ENCODE results near the gene VCX. TPM values are rescaled to one million over a fixed set of nuclear protein-coding genes. Genes with fewer than 3 reads are reported as not detected.

VCX gene
- total RNA-seq, 1 experiment from 2014 or later: not detected

DNA sequence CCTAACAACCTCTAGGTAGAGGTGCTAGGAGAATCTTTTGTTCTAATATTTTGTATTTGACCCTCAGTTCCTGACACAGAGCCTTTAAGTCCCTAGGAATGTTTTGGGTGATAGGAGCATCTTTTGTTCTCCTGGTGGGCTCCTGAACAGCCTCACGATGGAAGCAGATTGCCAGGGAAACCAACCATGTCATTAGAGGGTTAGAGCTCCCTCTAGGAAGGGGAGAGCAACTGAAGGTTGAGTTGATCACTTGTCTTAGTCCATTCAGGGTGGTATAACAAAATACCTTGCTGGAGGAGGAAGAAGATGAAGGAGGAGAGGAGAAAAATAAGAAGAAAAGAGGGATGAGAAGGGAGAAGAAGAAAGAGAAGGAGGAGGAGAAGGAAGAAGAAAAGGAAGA, 9.2 kb downstream of the VCX start:
- H3K27me3 ChIP-seq (replicated peaks; ENCODE audit: control insufficient read depth, insufficient read depth, low read length): no peaks in the 10 kb centered on the region
- Mint-ChIP-seq H3K27me3 (ENCODE audit: insufficient read depth, unreplicated experiment) (no peaks in the 10 kb centered on the region), H3K27ac (ENCODE audit: unreplicated experiment) (no peak overlapping the region), H3K4me1 (ENCODE audit: low read depth, unreplicated experiment) (peaks cover 13% of the 10 kb centered on the region), H3K36me3 (ENCODE audit: insufficient read depth, unreplicated experiment) (no peaks in the 10 kb centered on the region), H3K9me3 (ENCODE audit: unreplicated experiment) (peaks cover 20% of the 10 kb centered on the region), H3K4me3 (ENCODE audit: unreplicated experiment) (no peak overlapping the region)
- H3K36me3 ChIP-seq (ENCODE audit: control insufficient read depth, insufficient read depth, low read length): no peaks in the 10 kb centered on the region
- POLR2A ChIA-PET: no interaction called here
- no peak overlapping the region for H3K4me3 ChIP-seq (ENCODE audit: low read depth, low read length)
- TF ChIP-seq, protein P1, sequence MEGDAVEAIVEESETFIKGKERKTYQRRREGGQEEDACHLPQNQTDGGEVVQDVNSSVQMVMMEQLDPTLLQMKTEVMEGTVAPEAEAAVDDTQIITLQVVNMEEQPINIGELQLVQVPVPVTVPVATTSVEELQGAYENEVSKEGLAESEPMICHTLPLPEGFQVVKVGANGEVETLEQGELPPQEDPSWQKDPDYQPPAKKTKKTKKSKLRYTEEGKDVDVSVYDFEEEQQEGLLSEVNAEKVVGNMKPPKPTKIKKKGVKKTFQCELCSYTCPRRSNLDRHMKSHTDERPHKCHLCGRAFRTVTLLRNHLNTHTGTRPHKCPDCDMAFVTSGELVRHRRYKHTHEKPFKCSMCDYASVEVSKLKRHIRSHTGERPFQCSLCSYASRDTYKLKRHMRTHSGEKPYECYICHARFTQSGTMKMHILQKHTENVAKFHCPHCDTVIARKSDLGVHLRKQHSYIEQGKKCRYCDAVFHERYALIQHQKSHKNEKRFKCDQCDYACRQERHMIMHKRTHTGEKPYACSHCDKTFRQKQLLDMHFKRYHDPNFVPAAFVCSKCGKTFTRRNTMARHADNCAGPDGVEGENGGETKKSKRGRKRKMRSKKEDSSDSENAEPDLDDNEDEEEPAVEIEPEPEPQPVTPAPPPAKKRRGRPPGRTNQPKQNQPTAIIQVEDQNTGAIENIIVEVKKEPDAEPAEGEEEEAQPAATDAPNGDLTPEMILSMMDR (IDR thresholded peaks at IDR 0.05; ENCODE audit: insufficient read depth in 1 of 2, low read depth in 1 of 2, low read length in 1 of 2, severe bottlenecking in 1 of 2, unreplicated experiment in 1 of 2): peak in 1 of 2 experiments; percentile 10
- no peak for DNase-seq
- H3K4me1 ChIP-seq: peaks cover 5% of the 10 kb centered on the region
- no TSS peak for BruUV-seq (replicated peaks)
- intact Hi-C loops (cut with micrococcal nuclease; ENCODE audit: unreplicated experiment): no loop called here
- CTCF ChIA-PET: no interaction called here
- no peaks in the 10 kb centered on the region for H3K9me3 ChIP-seq

DNA sequence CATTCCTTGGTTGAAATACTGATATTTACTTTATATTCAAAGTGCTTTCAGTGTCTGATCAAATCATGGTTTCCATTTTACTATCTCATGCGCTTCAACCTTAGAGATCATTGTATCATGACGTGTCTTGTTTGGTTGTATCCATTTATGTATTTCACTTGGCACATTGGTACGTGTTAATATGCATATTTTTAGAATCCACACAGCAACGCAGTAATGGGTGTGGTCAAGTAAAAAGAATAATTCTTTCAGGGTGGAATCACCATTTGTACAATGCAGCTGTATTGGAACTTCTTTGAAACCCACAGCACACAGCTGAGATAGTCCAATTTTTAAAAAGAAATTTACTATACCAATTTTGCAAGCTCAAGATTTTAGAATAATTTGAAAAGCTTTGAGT, 29.1 kb downstream of the VCX start:
- H3K4me3 ChIP-seq (ENCODE audit: low read depth, low read length): no peak overlapping the region
- H3K9me3 Mint-ChIP-seq (ENCODE audit: unreplicated experiment): no peaks in the 10 kb centered on the region
- no peaks in the 10 kb centered on the region for H3K27me3 ChIP-seq (replicated peaks; ENCODE audit: control insufficient read depth, insufficient read depth, low read length)
- intact Hi-C loops (cut with micrococcal nuclease; ENCODE audit: unreplicated experiment): no loop called here
- DNase-seq: no peak
- peaks cover 10% of the 10 kb centered on the region for H3K27me3 Mint-ChIP-seq (ENCODE audit: insufficient read depth, unreplicated experiment)
- no peaks in the 10 kb centered on the region for H3K36me3 Mint-ChIP-seq (ENCODE audit: insufficient read depth, unreplicated experiment)
- H3K4me1 ChIP-seq: no peaks in the 10 kb centered on the region
- H3K9me3 ChIP-seq: no peaks in the 10 kb centered on the region
- no peak overlapping the region for H3K27ac Mint-ChIP-seq (ENCODE audit: unreplicated experiment)
- ChIA-PET CTCF (no interaction called here), POLR2A (no interaction called here)
- H3K4me1 Mint-ChIP-seq (ENCODE audit: low read depth, unreplicated experiment): no peaks in the 10 kb centered on the region
- TF ChIP-seq, protein P1 (IDR thresholded peaks at IDR 0.05; ENCODE audit: insufficient read depth in 1 of 2, low read depth in 1 of 2, low read length in 1 of 2, severe bottlenecking in 1 of 2, unreplicated experiment in 1 of 2): no peak
- no peaks in the 10 kb centered on the region for H3K36me3 ChIP-seq (ENCODE audit: control insufficient read depth, insufficient read depth, low read length)
- no peak overlapping the region for H3K4me3 Mint-ChIP-seq (ENCODE audit: unreplicated experiment)
- no TSS peak for BruUV-seq (replicated peaks)

GRCh38 chrX:7876957-7877356, 34.0 kb downstream of the VCX start:
- Mint-ChIP-seq H3K27me3 (ENCODE audit: insufficient read depth, unreplicated experiment) (peaks cover 6% of the 10 kb centered on the region), H3K4me3 (ENCODE audit: unreplicated experiment) (no peak overlapping the region), H3K27ac (ENCODE audit: unreplicated experiment) (no peak overlapping the region), H3K9me3 (ENCODE audit: unreplicated experiment) (no peaks in the 10 kb centered on the region), H3K4me1 (ENCODE audit: low read depth, unreplicated experiment) (no peaks in the 10 kb centered on the region), H3K36me3 (ENCODE audit: insufficient read depth, unreplicated experiment) (no peaks in the 10 kb centered on the region)
- Histone ChIP-seq H3K4me1 (no peaks in the 10 kb centered on the region), H3K9me3 (no peaks in the 10 kb centered on the region), H3K36me3 (ENCODE audit: control insufficient read depth, insufficient read depth, low read length) (no peaks in the 10 kb centered on the region), H3K4me3 (ENCODE audit: low read depth, low read length) (no peak overlapping the region), H3K27me3 (replicated peaks; ENCODE audit: control insufficient read depth, insufficient read depth, low read length) (no peaks in the 10 kb centered on the region)
- BruUV-seq (replicated peaks): no TSS peak
- ChIA-PET POLR2A (no interaction called here), CTCF (no interaction called here)
- intact Hi-C loops (cut with micrococcal nuclease; ENCODE audit: unreplicated experiment): no loop called here
- no peak for DNase-seq
- TF ChIP-seq, protein P1 (IDR thresholded peaks at IDR 0.05; ENCODE audit: insufficient read depth in 1 of 2, low read depth in 1 of 2, low read length in 1 of 2, severe bottlenecking in 1 of 2, unreplicated experiment in 1 of 2): no peak

Measured in Caco-2 (cell line).